HepG2 (cell line): Measurements from ENCODE around the gene SWI5. TPM values are rescaled to one million over a fixed set of nuclear protein-coding genes. Genes with fewer than 3 reads are reported as not detected.

Experiments
- KDM4B ChIP-seq: sonication (generic); formaldehyde crosslinking; IDR thresholded peaks from 2 replicates; pipeline ENCODE4 v1.4.0; 2020; ENCODE audit warnings: missing genetic modification reagents
- MAZ ChIP-seq, 2 experiments: sonication (generic) in 1 of 2; formaldehyde crosslinking in 1 of 2; IDR thresholded peaks; 2 replicates each; pipeline versions ENCODE4 v1.5.0 to v1.6.1; 2012 to 2020; ENCODE audit warnings: low read depth in 2 of 2, mild to moderate bottlenecking in 2 of 2, borderline replicate concordance in 1 of 2, improper control_type of control experiment in 1 of 2, low read length in 1 of 2, missing genetic modification reagents in 1 of 2, moderate library complexity in 1 of 2
- MED13 ChIP-seq: sonication (generic); formaldehyde crosslinking; IDR thresholded peaks from 2 replicates; pipeline ENCODE4 v1.5.0; 2020; ENCODE audit warnings: missing genetic modification reagents
- RERE ChIP-seq: IDR thresholded peaks from 2 replicates; pipeline ENCODE4 v1.6.1; 2016; ENCODE audit warnings: low read depth, missing genetic modification reagents, missing compliant biosample characterization
- RFXAP ChIP-seq: sonication (generic); formaldehyde crosslinking; IDR thresholded peaks from 2 replicates; pipeline ENCODE4 v1.4.0; 2020; ENCODE audit warnings: missing genetic modification reagents, borderline replicate concordance
- SAFB2 ChIP-seq: sonication (generic); formaldehyde crosslinking; IDR thresholded peaks from 2 replicates; pipeline ENCODE4 v1.5.1; 2020; ENCODE audit warnings: missing genetic modification reagents, low read depth, mild to moderate bottlenecking, borderline replicate concordance
- TFE3 ChIP-seq: IDR thresholded peaks from 2 replicates; pipeline ENCODE4 v1.6.1; 2016
- ZBTB25 ChIP-seq: IDR thresholded peaks from 2 replicates; pipeline ENCODE4 v1.6.1; 2018; ENCODE audit warnings: missing genetic modification reagents
- ZNF101 ChIP-seq: sonication (generic); formaldehyde crosslinking; IDR thresholded peaks from 2 replicates; pipeline ENCODE4 v1.4.0; 2020; ENCODE audit warnings: mild to moderate bottlenecking, low read depth, missing genetic modification reagents, borderline replicate concordance
- ZNF572 ChIP-seq: sonication (generic); formaldehyde crosslinking; IDR thresholded peaks from 2 replicates; pipeline ENCODE4 v1.5.1; 2020; ENCODE audit warnings: mild to moderate bottlenecking, missing genetic modification reagents
- ZNF687 ChIP-seq: sonication (generic); formaldehyde crosslinking; IDR thresholded peaks from 2 replicates; pipeline ENCODE4 v1.5.1; 2020; ENCODE audit warnings: mild to moderate bottlenecking, missing genetic modification reagents, moderate library complexity
- ZNF75D ChIP-seq: sonication (generic); formaldehyde crosslinking; IDR thresholded peaks from 2 replicates; pipeline ENCODE4 v1.8.1; 2023; ENCODE audit warnings: missing genetic modification reagents, mild to moderate bottlenecking, borderline replicate concordance
- polyA plus RNA-seq, 8 experiments: library from polyadenylated mRNA; depleted of rRNA in 3 of 8; stranded (reverse) in 7 of 8; unstranded in 1 of 8; fragments of >200 nt; fragmentation: Illumina TruSeq in 4 of 8; extraction: Trizol in 4 of 8; gene quantifications; 2 replicates each; pipeline versions ENCODE4 v1.2.1 to v1.2.3, GENCODE V29; 2011 to 2016; ENCODE audit warnings: low read depth in 4 of 8, missing spikeins in 1 of 8, mixed read lengths in 1 of 8; ENCODE audit not compliant: insufficient read depth in 1 of 8
- total RNA-seq, 5 experiments: library from RNA; depleted of rRNA; stranded (reverse); fragments of >200 nt; fragmentation: Illumina TruSeq; extraction: Trizol; gene quantifications; 2 replicates each; pipeline ENCODE4 v1.2.3, GENCODE V29; 2016; ENCODE audit warnings: low read depth in 1 of 5

Gene SWI5
- total and polyA plus RNA-seq, 2 of the 13 experiments (the other 11 are each of a cell fraction or from before 2014, with no cell fraction given), result 39.2 to 41.0 TPM

- TF ChIP-seq ZBTB25 (peak; percentile 92), KDM4B (0 out of 2 replicates have a peak, but pooled peaks have one; percentile 13), TFE3 (0 out of 2 replicates have a peak, but pooled peaks have one; percentile 17), ZNF75D (CRISPR knock-in tag) (no peak), RERE (CRISPR knock-in tag) (no peak; the same call in 1 of the 2 replicates), MED13 (CRISPR knock-in tag) (no peak; the same call in 1 of the 2 replicates), RFXAP (CRISPR knock-in tag) (peak; percentile 78), SAFB2 (peak; percentile 69; the same call in 1 of the 2 replicates), MAZ (IDR thresholded peaks at IDR 0.05; ENCODE audit: borderline replicate concordance, low read depth, low read length) (peak; percentile 66), MAZ (CRISPR knock-in tag; IDR thresholded peaks at IDR 0.05; ENCODE audit: low read depth) (0 out of 2 replicates have a peak, but pooled peaks have one; percentile 51), ZNF687 (peak; percentile 92), ZNF101 (CRISPR knock-in tag) (peak; percentile 45; the same call in 1 of the 2 replicates), ZNF572 (CRISPR knock-in tag) (peak; percentile 43; the same call in 1 of the 2 replicates)
Measured at GRCh38 chr9:128322404-128323211, 46.5 kb downstream of the SWI5 start, which contains the start of the genes COQ4 and TRUB2 (continued).
